LNCAP (cell line): ENCODE measurements around the gene NDUFV3.

Experiments
- CTCF ChIP-seq: fragments of 450-650 bp; IDR thresholded peaks from 2 replicates; pipeline ENCODE4 v1.5.1; 2017; ENCODE audit warnings: mild to moderate bottlenecking

Gene NDUFV3

GRCh38 chr21:42922918-42923317 lies 29.8 kb downstream of the NDUFV3 start:
- TF ChIP-seq CTCF = no peak

GRCh38 chr21:42923553-42924432 lies 30.7 kb downstream of the NDUFV3 start:
- TF ChIP-seq CTCF = peak; percentile 68

GRCh38 chr21:42924433-42924751 lies 31.3 kb downstream of the NDUFV3 start:
- no peak for TF ChIP-seq CTCF

GRCh38 chr21:42925114-42925926 lies 32.2 kb downstream of the NDUFV3 start, which contains the start of gene ERVH48-1:
TSS of gene ERVH48-1 (minus strand) at chr21:42925630. CDS start at chr21:42919006, 6,624 bp downstream.
- TF ChIP-seq CTCF = no peak

- TF ChIP-seq CTCF = no peak
These were observed 36.9 kb downstream of the NDUFV3 start for GRCh38 chr21:42929969-42930368.

- TF ChIP-seq CTCF = no peak
These were observed 38.6 kb downstream of the NDUFV3 start for GRCh38 chr21:42931560-42932235.

GRCh38 chr21:42937960-42938605 lies 45.0 kb downstream of the NDUFV3 start:
- no peak for TF ChIP-seq CTCF
